CD14-positive monocyte (primary cell): ENCODE results near the gene NEUROD4. TPM values are rescaled to one million over a fixed set of nuclear protein-coding genes. Genes with fewer than 3 reads are reported as not detected.

Experiments
- DNase-seq, 3 donors: peaks; one replicate each; pipeline ENCODE4 v3.0.0-alpha.2; 2011 to 2022
- H2AFZ ChIP-seq: 2 replicates; pipeline ENCODE4 v1.6.0; 2012; ENCODE audit warnings: mild to moderate bottlenecking, low read depth, low read length, inconsistent platforms; ENCODE audit not compliant: insufficient read depth, poor library complexity, severe bottlenecking
- H3K27ac ChIP-seq, 2 donors: 1 replicate in 1 of 2; 2 replicates in 1 of 2; pipeline ENCODE4 v1.5.1; 2012 to 2013; ENCODE audit warnings: low read length in 2 of 2, control low read depth in 1 of 2, inconsistent platforms in 1 of 2, low read depth in 1 of 2, mild to moderate bottlenecking in 1 of 2
- H3K27me3 ChIP-seq, 2 donors: one replicate each; pipeline versions ENCODE4 v1.6.0 to v1.6.1; 2011 to 2013; ENCODE audit warnings: low read length in 2 of 2; ENCODE audit not compliant: control insufficient read depth in 2 of 2, insufficient read depth in 2 of 2
- H3K36me3 ChIP-seq, 2 donors: replicated peaks in 1 of 2; 1 replicate in 1 of 2; 2 replicates in 1 of 2; pipeline versions ENCODE4 v1.5.1 to v1.6.1; 2012 to 2013; ENCODE audit warnings: low read length in 2 of 2, control low read depth in 1 of 2, inconsistent platforms in 1 of 2, mild to moderate bottlenecking in 1 of 2; ENCODE audit not compliant: insufficient read depth in 2 of 2, control insufficient read depth in 1 of 2
- H3K4me1 ChIP-seq, 2 donors: 1 replicate in 1 of 2; 2 replicates in 1 of 2; pipeline versions ENCODE4 v1.5.1 to v1.6.1; 2012 to 2013; ENCODE audit warnings: low read length in 2 of 2, control low read depth in 1 of 2, inconsistent platforms in 1 of 2, mild to moderate bottlenecking in 1 of 2, moderate library complexity in 1 of 2; ENCODE audit not compliant: insufficient read depth in 2 of 2, control insufficient read depth in 1 of 2
- H3K4me2 ChIP-seq: replicated peaks from 2 replicates; pipeline ENCODE3; 2012; ENCODE audit warnings: low read length, moderate library complexity, mild to moderate bottlenecking; ENCODE audit not compliant: poor library complexity, severe bottlenecking; ENCODE audit errors: extremely low read depth
- H3K4me3 ChIP-seq, 3 experiments: fragments of 200-600 bp in 1 of 3; sonication (generic) in 1 of 3; replicated peaks in 1 of 3; 1 replicate in 2 of 3; 2 replicates in 1 of 3; pipeline ENCODE4 v1.5.1; 2011 to 2013; ENCODE audit warnings: low read length in 3 of 3, mild to moderate bottlenecking in 3 of 3, control low read depth in 2 of 3, low read depth in 2 of 3, inconsistent platforms in 1 of 3, moderate library complexity in 1 of 3
- H3K79me2 ChIP-seq: 2 replicates; pipeline ENCODE4 v1.6.0; 2012; ENCODE audit warnings: mild to moderate bottlenecking, control low read depth, inconsistent platforms, low read length, moderate library complexity; ENCODE audit not compliant: insufficient read depth
- H3K9ac ChIP-seq: 2 replicates; pipeline ENCODE4 v1.6.0; 2017; ENCODE audit warnings: low read length, mild to moderate bottlenecking; ENCODE audit not compliant: insufficient read depth, poor library complexity, severe bottlenecking
- H3K9me3 ChIP-seq, 2 donors: replicated peaks in 1 of 2; 1 replicate in 1 of 2; 2 replicates in 1 of 2; pipeline versions ENCODE4 v1.5.1 to v1.6.1; 2012 to 2013; ENCODE audit warnings: low read length in 2 of 2, control low read depth in 1 of 2; ENCODE audit not compliant: control insufficient read depth in 1 of 2, insufficient read depth in 1 of 2
- H4K20me1 ChIP-seq: 2 replicates; pipeline ENCODE4 v1.6.0; 2012; ENCODE audit warnings: mild to moderate bottlenecking, low read length, control low read depth, moderate library complexity; ENCODE audit not compliant: insufficient read depth
- H3K27ac Mint-ChIP-seq, 7 donors: one replicate each; pipeline ENCODE4 v1.8.0; 2020; ENCODE audit warnings: mild to moderate bottlenecking in 7 of 7, mixed read lengths in 7 of 7, moderate library complexity in 6 of 7, inconsistent platforms in 2 of 7
- H3K27me3 Mint-ChIP-seq, 3 donors: one replicate each; pipeline ENCODE4 v1.8.0; 2021 to 2022; ENCODE audit warnings: low read depth in 3 of 3, mild to moderate bottlenecking in 3 of 3, mixed read lengths in 3 of 3, moderate library complexity in 3 of 3, inconsistent platforms in 1 of 3
- H3K36me3 Mint-ChIP-seq, 2 donors: one replicate each; pipeline ENCODE4 v1.8.0; 2020; ENCODE audit warnings: mixed read lengths in 2 of 2, inconsistent platforms in 1 of 2, mild to moderate bottlenecking in 1 of 2
- H3K4me1 Mint-ChIP-seq: one replicate; pipeline ENCODE4 v1.8.0; 2020; ENCODE audit warnings: mild to moderate bottlenecking, mixed read lengths
- H3K4me3 Mint-ChIP-seq, 2 donors: one replicate each; pipeline ENCODE4 v1.8.0; 2020; ENCODE audit warnings: mild to moderate bottlenecking in 2 of 2, mixed read lengths in 2 of 2, moderate library complexity in 1 of 2
- H3K9me3 Mint-ChIP-seq, 7 donors: one replicate each; pipeline ENCODE4 v1.8.0; 2020 to 2022; ENCODE audit warnings: mixed read lengths in 7 of 7, mild to moderate bottlenecking in 6 of 7, moderate library complexity in 6 of 7, inconsistent platforms in 2 of 7
- CTCF ChIP-seq: fragments of 200-600 bp; IDR thresholded peaks from one replicate; pipeline ENCODE4 v1.8.0; 2022; ENCODE audit warnings: antibody characterized with exemption, mild to moderate bottlenecking
- WGBS: methylation state at CpG from one replicate; pipeline ENCODE4 v1.1.5; 2013; ENCODE audit warnings: missing lambda C conversion rate; ENCODE audit not compliant: insufficient coverage; 5-methylcytosine and 5-hydroxymethylcytosine counted together
- intact Hi-C, 2 donors: fragments of 100-400 bp; cut with micrococcal nuclease; formaldehyde crosslinking; loops; one replicate each; pipeline versions ENCODE4 v1.15.0 to v1.15.1; 2023
- polyA plus RNA-seq, 3 donors: library from polyadenylated mRNA; depleted of rRNA in 1 of 3; unstranded in 2 of 3; stranded (reverse) in 1 of 3; fragments of 300-500 nt in 2 of 3; fragments of >200 nt in 1 of 3; fragmentation: Illumina TruSeq in 2 of 3; gene quantifications; 1 replicate in 2 of 3; 2 replicates in 1 of 3; pipeline ENCODE4 v1.2.3, GENCODE V29; 2012 to 2021

NEUROD4 gene
- polyA plus RNA-seq, 3 donors, result not detected

- no peaks in the 10 kb centered on the region for H3K36me3 Mint-ChIP-seq
- no peaks in the 10 kb centered on the region for H3K9me3 Mint-ChIP-seq
- no peaks in the 10 kb centered on the region for H3K36me3 ChIP-seq
- peak overlapping the region in 1 of 2 donors; percentile 4 for H3K4me3 Mint-ChIP-seq
- no peak overlapping the region for H3K4me3 ChIP-seq
- H3K4me1 Mint-ChIP-seq, result no peaks in the 10 kb centered on the region
- TF ChIP-seq CTCF, result no peak
- no peak overlapping the region for H3K9ac ChIP-seq
- no peaks in the 10 kb centered on the region for H3K9me3 ChIP-seq
- peaks cover 7 to 24% (median 14%) of the 10 kb centered on the region in 3 donors for H3K27me3 Mint-ChIP-seq
- intact Hi-C loops, result no loop called here
- H3K4me1 ChIP-seq, result no peaks in the 10 kb centered on the region
- H3K79me2 ChIP-seq, result no peaks in the 10 kb centered on the region
- H3K27me3 ChIP-seq, result peaks cover 46 to 52% of the 10 kb centered on the region in 2 donors
- 93% methylated on average over 2 of the region's 2 CpGs for WGBS
- H3K4me2 ChIP-seq, result no peak overlapping the region
- no peak for DNase-seq
- H4K20me1 ChIP-seq, result no peaks in the 10 kb centered on the region
- no peak overlapping the region for H2AFZ ChIP-seq
- H3K27ac ChIP-seq, result no peak overlapping the region
- H3K27ac Mint-ChIP-seq, result no peak overlapping the region
Measured at GRCh38 chr12:55025508-55025907, 5.7 kb downstream of the NEUROD4 start.

GRCh38 chr12:55034218-55034617, 14.4 kb downstream of the NEUROD4 start:
- no peak for DNase-seq
- no peak for TF ChIP-seq CTCF
- Histone ChIP-seq H3K9me3 (no peaks in the 10 kb centered on the region), H3K9ac (no peak overlapping the region), H3K4me3 (no peak overlapping the region), H3K4me2 (no peak overlapping the region), H3K4me1 (peaks cover 31 to 47% of the 10 kb centered on the region in 2 donors), H2AFZ (peak overlapping the region; percentile 29), H3K27me3 (peaks cover 0 to 2% of the 10 kb centered on the region in 2 donors), H3K79me2 (no peaks in the 10 kb centered on the region), H3K27ac (no peak overlapping the region), H3K36me3 (no peaks in the 10 kb centered on the region), H4K20me1 (no peaks in the 10 kb centered on the region)
- Mint-ChIP-seq H3K27me3 (peaks cover 0 to 1% (median 0%) of the 10 kb centered on the region in 3 donors), H3K4me1 (peaks cover 46% of the 10 kb centered on the region), H3K27ac (no peak overlapping the region), H3K36me3 (peaks cover 0 to 2% of the 10 kb centered on the region in 2 donors), H3K9me3 (no peaks in the 10 kb centered on the region), H3K4me3 (no peak overlapping the region)
- intact Hi-C loops, result no loop called here
- WGBS, result 89% methylated on average over 6 of the region's 6 CpGs
